HG03103 (cell line): ENCODE results near the gene OR2B2.

ENCODE experiments used
- ATAC-seq: cut with Tn5 transposase; IDR thresholded peaks from one replicate; pipeline ENCODE4 v1.9.1; 2021; ENCODE audit warnings: low read depth; ENCODE audit not compliant: unreplicated experiment

The OR2B2 gene

GRCh38 chr6:27867945-27868300 lies 44.3 kb downstream of the OR2B2 start:
- ATAC-seq = no peak

GRCh38 chr6:27867051-27867944 lies 44.9 kb downstream of the OR2B2 start:
- ATAC-seq = peak; percentile 31

GRCh38 chr6:27866357-27867050 lies 45.7 kb downstream of the OR2B2 start:
- ATAC-seq = no peak

- ATAC-seq = no peak
Observed at GRCh38 chr6:27865850-27866356, 46.3 kb downstream of the OR2B2 start.

DNA sequence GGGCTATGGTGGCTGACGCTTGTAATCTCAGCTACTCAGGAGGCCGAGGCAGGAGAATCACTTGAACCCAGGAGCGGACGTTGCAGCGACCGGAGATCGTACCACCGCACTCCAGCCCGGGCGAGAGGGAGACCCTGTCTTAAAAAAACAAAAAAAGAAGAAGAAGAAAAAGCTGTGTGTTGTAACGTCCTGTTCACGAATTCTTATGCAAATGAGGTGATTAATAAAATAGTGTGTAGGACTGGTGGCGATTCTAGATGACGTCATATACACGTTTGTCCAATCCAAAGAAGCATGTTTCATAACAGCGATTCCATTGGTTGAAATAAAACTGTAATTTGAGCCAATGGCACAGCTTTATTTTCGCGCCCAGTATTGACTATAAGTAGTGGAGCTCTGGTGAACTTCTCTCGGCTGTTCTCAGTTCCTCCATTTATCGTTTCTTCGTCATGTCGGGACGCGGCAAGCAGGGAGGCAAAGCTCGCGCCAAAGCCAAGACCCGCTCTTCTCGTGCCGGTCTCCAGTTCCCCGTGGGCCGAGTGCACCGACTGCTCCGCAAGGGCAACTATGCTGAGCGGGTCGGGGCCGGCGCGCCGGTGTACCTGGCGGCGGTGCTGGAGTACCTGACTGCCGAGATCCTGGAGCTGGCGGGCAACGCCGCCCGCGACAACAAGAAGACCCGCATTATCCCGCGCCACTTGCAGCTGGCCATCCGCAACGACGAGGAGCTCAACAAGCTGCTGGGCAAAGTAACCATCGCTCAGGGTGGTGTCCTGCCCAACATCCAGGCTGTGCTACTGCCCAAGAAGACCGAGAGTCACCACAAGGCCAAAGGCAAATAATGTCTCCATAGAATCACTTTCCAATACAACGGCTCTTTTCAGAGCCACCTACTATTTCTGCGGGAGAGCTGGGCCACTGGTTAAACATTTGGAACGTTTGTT lies 47.0 kb downstream of the OR2B2 start:
- ATAC-seq = peak; percentile 46

GRCh38 chr6:27863962-27864905 lies 48.0 kb downstream of the OR2B2 start:
- ATAC-seq = no peak

DNA sequence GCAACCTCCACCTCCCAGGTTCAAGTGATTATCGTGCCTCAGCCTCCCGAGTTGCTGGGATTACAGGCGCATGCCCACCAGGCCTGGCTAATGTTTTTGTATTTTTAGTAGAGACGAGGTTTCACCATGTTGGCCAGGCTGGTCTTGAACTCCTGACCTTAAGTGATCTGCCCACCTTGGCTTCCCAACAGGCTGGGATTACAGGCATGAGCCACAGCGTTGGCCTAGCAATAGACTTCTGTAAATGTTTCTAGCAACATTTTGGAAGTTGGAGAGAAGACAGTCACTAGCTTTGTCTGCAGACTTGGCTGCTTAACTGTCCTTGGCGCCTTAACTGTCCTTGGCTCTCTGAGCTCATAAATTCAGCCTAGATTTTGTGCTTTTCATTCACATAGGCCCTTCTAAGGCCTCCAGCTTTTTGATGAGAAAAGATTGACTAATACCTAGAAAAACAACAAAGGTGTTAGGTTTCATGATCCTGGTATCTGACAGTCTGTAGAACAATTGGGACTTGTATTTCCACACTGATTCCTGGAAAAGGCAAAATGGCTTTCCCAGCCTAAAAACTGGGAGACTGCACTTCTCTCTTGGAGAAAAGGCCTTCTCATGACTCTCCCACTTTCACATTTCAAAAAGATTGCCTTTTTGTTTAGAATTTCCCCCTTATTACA lies 49.7 kb downstream of the OR2B2 start:
- no peak for ATAC-seq

- no peak for ATAC-seq
Observed at GRCh38 chr6:27861861-27862260, 50.3 kb downstream of the OR2B2 start.

- ATAC-seq = no peak
Observed at GRCh38 chr6:27861276-27861840, 50.8 kb downstream of the OR2B2 start.
